HG03571 (cell line): ENCODE data around the gene LYRM7.
"Not testable (repeated sequence)": the region's sequence is repeated elsewhere in the genome, so short reads cannot be mapped to it uniquely, and the experiment has no call there.

Experiments used
- ATAC-seq: cut with Tn5 transposase; IDR thresholded peaks from one replicate; pipeline ENCODE4 v1.9.1; 2021; ENCODE audit not compliant: unreplicated experiment

Gene LYRM7

GRCh38 chr5:131218392-131218791, 47.6 kb downstream of the LYRM7 start:
- no peak for ATAC-seq

GRCh38 chr5:131220566-131220965, 49.8 kb downstream of the LYRM7 start:
- no peak for ATAC-seq

- no peak for ATAC-seq
These were observed 50.4 kb downstream of the LYRM7 start for GRCh38 chr5:131221008-131221703.

- ATAC-seq: no peak
These were observed 51.1 kb downstream of the LYRM7 start for GRCh38 chr5:131221888-131222287.

- no peak for ATAC-seq
These were observed 52.0 kb downstream of the LYRM7 start for GRCh38 chr5:131222731-131223130.

- no peak for ATAC-seq
These were observed 53.1 kb downstream of the LYRM7 start for GRCh38 chr5:131223751-131224386.

GRCh38 chr5:131224387-131225201, 53.9 kb downstream of the LYRM7 start:
- ATAC-seq: peak; percentile 84

- no peak for ATAC-seq
These were observed 54.7 kb downstream of the LYRM7 start for GRCh38 chr5:131225282-131225974.

GRCh38 chr5:131226899-131227298, 56.2 kb downstream of the LYRM7 start:
- no peak for ATAC-seq

- no peak for ATAC-seq
These were observed 57.9 kb downstream of the LYRM7 start for GRCh38 chr5:131228646-131229045.

- ATAC-seq: no peak
These were observed 58.9 kb downstream of the LYRM7 start for GRCh38 chr5:131229623-131230022.

- ATAC-seq: peak; percentile 55
These were observed 59.7 kb downstream of the LYRM7 start for GRCh38 chr5:131230406-131230805.

- no peak for ATAC-seq
These were observed 68.9 kb downstream of the LYRM7 start for GRCh38 chr5:131239686-131240085.

GRCh38 chr5:131242728-131243255, 72.0 kb downstream of the LYRM7 start:
- no peak for ATAC-seq

- peak; percentile 66 for ATAC-seq
These were observed 74.6 kb downstream of the LYRM7 start for GRCh38 chr5:131245312-131245711.

GRCh38 chr5:131245948-131246347, 75.2 kb downstream of the LYRM7 start:
- no peak for ATAC-seq

- no peak for ATAC-seq
These were observed 75.8 kb downstream of the LYRM7 start for GRCh38 chr5:131246504-131246903.

GRCh38 chr5:131250751-131251475, 80.2 kb downstream of the LYRM7 start:
- ATAC-seq: no peak

- ATAC-seq: peak; percentile 89
These were observed 82.1 kb downstream of the LYRM7 start for GRCh38 chr5:131252824-131253171.

GRCh38 chr5:131254025-131254424, 83.3 kb downstream of the LYRM7 start:
- ATAC-seq: not testable (repeated sequence)
